HepG2 (cell line): ENCODE measurements around the gene GFER. TPM values are rescaled to one million over a fixed set of nuclear protein-coding genes. Genes with fewer than 3 reads are reported as not detected.

Source experiments
- E2F1 ChIP-seq: sonication (generic); formaldehyde crosslinking; IDR thresholded peaks from 2 replicates; pipeline ENCODE4 v1.5.0; 2020; ENCODE audit warnings: missing genetic modification reagents
- KDM5B ChIP-seq: sonication (generic); formaldehyde crosslinking; IDR thresholded peaks from 2 replicates; pipeline ENCODE4 v1.4.0; 2020; ENCODE audit warnings: missing genetic modification reagents, mild to moderate bottlenecking, borderline replicate concordance
- MTA3 ChIP-seq: sonication (generic); formaldehyde crosslinking; IDR thresholded peaks from 2 replicates; pipeline ENCODE4 v1.4.0; 2020; ENCODE audit warnings: missing genetic modification reagents
- MTF1 ChIP-seq: sonication (generic); formaldehyde crosslinking; IDR thresholded peaks from 2 replicates; pipeline ENCODE4 v1.5.0; 2020; ENCODE audit warnings: missing genetic modification reagents
- NFYB ChIP-seq: sonication (generic); formaldehyde crosslinking; IDR thresholded peaks from 2 replicates; pipeline ENCODE4 v1.4.0; 2020; ENCODE audit warnings: missing genetic modification reagents
- SMC3 ChIP-seq: IDR thresholded peaks from 2 replicates; pipeline ENCODE4 v1.6.1; 2011; ENCODE audit warnings: low read length, improper control_type of control experiment
- TSC22D2 ChIP-seq: sonication (generic); formaldehyde crosslinking; IDR thresholded peaks from 2 replicates; pipeline ENCODE4 v1.5.1; 2020; ENCODE audit warnings: missing genetic modification reagents, mild to moderate bottlenecking, borderline replicate concordance
- ZBTB7B ChIP-seq: sonication (generic); formaldehyde crosslinking; IDR thresholded peaks from 2 replicates; pipeline ENCODE4 v1.4.0; 2020; ENCODE audit warnings: missing genetic modification reagents
- ZNF598 ChIP-seq: sonication (generic); formaldehyde crosslinking; IDR thresholded peaks from 2 replicates; pipeline ENCODE4 v1.5.1; 2020; ENCODE audit warnings: mild to moderate bottlenecking, missing genetic modification reagents, borderline replicate concordance
- ZNF605 ChIP-seq: sonication (generic); formaldehyde crosslinking; IDR thresholded peaks from 2 replicates; pipeline ENCODE4 v1.8.0; 2022; ENCODE audit warnings: mild to moderate bottlenecking, missing genetic modification reagents
- ZNF619 ChIP-seq: sonication (generic); formaldehyde crosslinking; IDR thresholded peaks from 2 replicates; pipeline ENCODE4 v1.4.0; 2020; ENCODE audit warnings: mild to moderate bottlenecking, missing genetic modification reagents
- polyA plus RNA-seq, 8 experiments: library from polyadenylated mRNA; depleted of rRNA in 3 of 8; stranded (reverse) in 7 of 8; unstranded in 1 of 8; fragments of >200 nt; fragmentation: Illumina TruSeq in 4 of 8; extraction: Trizol in 4 of 8; gene quantifications; 2 replicates each; pipeline versions ENCODE4 v1.2.1 to v1.2.3, GENCODE V29; 2011 to 2016; ENCODE audit warnings: low read depth in 4 of 8, missing spikeins in 1 of 8, mixed read lengths in 1 of 8; ENCODE audit not compliant: insufficient read depth in 1 of 8
- total RNA-seq, 5 experiments: library from RNA; depleted of rRNA; stranded (reverse); fragments of >200 nt; fragmentation: Illumina TruSeq; extraction: Trizol; gene quantifications; 2 replicates each; pipeline ENCODE4 v1.2.3, GENCODE V29; 2016; ENCODE audit warnings: low read depth in 1 of 5
- TF ChIP-seq, protein P1 (sequence below): sonication (generic); formaldehyde crosslinking; IDR thresholded peaks from 2 replicates; pipeline ENCODE4 v1.4.0; 2020; ENCODE audit warnings: missing genetic modification reagents

Gene GFER
- total and polyA plus RNA-seq, 2 of the 13 experiments (the other 11 are each of a cell fraction or from before 2014, with no cell fraction given), result 28.6 to 71.7 TPM

DNA sequence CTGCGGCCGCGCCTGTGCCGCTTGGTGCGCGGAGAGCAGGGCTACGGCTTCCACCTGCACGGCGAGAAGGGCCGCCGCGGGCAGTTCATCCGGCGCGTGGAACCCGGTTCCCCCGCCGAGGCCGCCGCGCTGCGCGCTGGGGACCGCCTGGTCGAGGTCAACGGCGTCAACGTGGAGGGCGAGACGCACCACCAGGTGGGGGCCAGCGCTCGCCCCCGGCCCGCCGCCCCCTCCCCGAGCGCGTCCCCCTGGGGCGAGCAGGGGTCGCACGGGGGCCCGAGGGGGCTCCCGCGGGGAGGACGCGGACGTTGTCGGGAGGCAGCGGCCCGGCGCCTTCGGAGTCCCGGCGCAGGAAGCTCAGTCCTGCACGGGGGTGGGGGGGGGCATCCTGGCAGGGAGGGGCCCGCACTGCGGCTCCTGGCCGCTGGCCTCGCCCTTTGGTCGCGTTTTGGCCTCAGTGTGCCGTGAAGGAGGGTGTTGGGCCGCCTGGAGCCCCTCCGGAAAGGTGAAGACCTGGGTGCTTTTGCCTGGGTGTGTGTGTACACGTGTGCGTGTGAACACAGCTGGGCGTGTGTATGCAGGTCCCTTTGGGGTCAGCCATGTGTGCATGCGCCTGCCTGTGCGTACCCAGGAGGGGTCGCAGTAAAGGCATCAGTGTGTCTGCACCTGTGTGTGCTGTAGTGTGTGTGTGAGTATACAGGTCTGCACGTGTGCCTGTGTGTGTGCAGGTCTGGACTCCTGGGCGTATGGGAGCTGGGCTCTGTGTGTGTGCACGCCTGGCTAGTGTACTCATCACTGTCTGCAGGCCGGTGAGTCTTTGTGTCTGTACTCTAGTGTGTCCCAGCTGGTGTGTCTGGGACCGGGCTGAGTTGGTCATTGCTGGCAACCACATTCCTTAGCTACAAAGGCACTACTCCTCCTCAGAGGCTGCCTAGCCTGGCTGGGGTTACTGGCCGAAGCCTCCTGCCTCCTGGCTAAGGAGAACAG, 43.3 kb downstream of the GFER start (continued):
- no peak for TF ChIP-seq E2F1 (CRISPR knock-in tag)
- no peak for TF ChIP-seq ZNF598
- peak; percentile 50; the same call in 1 of the 2 replicates for TF ChIP-seq KDM5B (CRISPR knock-in tag)
- no peak for TF ChIP-seq SMC3
- no peak for TF ChIP-seq MTF1
- TF ChIP-seq, protein P1, sequence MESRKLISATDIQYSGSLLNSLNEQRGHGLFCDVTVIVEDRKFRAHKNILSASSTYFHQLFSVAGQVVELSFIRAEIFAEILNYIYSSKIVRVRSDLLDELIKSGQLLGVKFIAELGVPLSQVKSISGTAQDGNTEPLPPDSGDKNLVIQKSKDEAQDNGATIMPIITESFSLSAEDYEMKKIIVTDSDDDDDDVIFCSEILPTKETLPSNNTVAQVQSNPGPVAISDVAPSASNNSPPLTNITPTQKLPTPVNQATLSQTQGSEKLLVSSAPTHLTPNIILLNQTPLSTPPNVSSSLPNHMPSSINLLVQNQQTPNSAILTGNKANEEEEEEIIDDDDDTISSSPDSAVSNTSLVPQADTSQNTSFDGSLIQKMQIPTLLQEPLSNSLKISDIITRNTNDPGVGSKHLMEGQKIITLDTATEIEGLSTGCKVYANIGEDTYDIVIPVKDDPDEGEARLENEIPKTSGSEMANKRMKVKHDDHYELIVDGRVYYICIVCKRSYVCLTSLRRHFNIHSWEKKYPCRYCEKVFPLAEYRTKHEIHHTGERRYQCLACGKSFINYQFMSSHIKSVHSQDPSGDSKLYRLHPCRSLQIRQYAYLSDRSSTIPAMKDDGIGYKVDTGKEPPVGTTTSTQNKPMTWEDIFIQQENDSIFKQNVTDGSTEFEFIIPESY, result peak; percentile 89; the same call in 1 of the 2 replicates
- peak; percentile 62; the same call in 1 of the 2 replicates for TF ChIP-seq ZNF605 (CRISPR knock-in tag)
- no peak for TF ChIP-seq NFYB
- TF ChIP-seq ZNF619 (CRISPR knock-in tag), result no peak
- 0 out of 2 replicates have a peak, but pooled peaks have one; percentile 46 for TF ChIP-seq ZBTB7B (CRISPR knock-in tag)
- TF ChIP-seq TSC22D2 (CRISPR knock-in tag), result peak; percentile 48; the same call in 1 of the 2 replicates
- TF ChIP-seq MTA3 (CRISPR knock-in tag), result no peak
